ENCODE measurements around the gene MORN2. TPM values are rescaled to one million over a fixed set of nuclear protein-coding genes. Genes with fewer than 3 reads are reported as not detected.

MORN2 gene
- total RNA-seq, 4 donors from 2014 or later = 6.1 to 17.2 (median 10.3) TPM

DNA sequence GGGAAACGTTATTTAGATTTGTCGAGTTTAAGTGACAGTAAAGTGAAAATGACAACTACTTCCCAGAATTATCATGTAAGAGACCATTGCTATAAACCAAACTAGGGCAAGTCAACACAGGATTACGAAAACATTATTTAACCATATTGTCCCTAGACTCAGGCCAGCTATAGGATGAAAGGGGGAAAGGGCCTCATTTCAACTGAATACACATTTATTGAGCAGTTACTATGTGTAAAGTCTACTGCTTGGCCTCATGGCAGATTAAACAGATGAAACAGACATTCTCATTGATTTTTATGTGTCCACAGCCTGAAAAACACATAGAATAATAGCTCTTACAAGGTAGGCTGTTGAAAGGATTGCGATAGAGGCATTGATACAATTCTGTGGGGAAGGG lies 46.6 kb downstream of the MORN2 start:
- TF ChIP-seq POLR2A (IDR thresholded peaks at IDR 0.05) = no peak
- TF ChIP-seq EP300 (IDR thresholded peaks at IDR 0.05) = no peak
- TF ChIP-seq, protein P1, sequence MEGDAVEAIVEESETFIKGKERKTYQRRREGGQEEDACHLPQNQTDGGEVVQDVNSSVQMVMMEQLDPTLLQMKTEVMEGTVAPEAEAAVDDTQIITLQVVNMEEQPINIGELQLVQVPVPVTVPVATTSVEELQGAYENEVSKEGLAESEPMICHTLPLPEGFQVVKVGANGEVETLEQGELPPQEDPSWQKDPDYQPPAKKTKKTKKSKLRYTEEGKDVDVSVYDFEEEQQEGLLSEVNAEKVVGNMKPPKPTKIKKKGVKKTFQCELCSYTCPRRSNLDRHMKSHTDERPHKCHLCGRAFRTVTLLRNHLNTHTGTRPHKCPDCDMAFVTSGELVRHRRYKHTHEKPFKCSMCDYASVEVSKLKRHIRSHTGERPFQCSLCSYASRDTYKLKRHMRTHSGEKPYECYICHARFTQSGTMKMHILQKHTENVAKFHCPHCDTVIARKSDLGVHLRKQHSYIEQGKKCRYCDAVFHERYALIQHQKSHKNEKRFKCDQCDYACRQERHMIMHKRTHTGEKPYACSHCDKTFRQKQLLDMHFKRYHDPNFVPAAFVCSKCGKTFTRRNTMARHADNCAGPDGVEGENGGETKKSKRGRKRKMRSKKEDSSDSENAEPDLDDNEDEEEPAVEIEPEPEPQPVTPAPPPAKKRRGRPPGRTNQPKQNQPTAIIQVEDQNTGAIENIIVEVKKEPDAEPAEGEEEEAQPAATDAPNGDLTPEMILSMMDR (IDR thresholded peaks at IDR 0.05) = no peak
- Histone ChIP-seq H3K4me1 (no peaks in the 10 kb centered on the region), H3K36me3 (peaks cover 0 to 15% (median 0%) of the 10 kb centered on the region in 3 donors), H3K27ac (no peak overlapping the region), H3K9me3 (no peaks in the 10 kb centered on the region), H3K4me3 (no peak overlapping the region), H3K27me3 (no peaks in the 10 kb centered on the region)
- WGBS, 2 donors = 91 to 95% methylated on average over 4 of the region's 4 CpGs
- DNase-seq (ENCODE audit: low spot score in 2 of 2) = no peak

DNA sequence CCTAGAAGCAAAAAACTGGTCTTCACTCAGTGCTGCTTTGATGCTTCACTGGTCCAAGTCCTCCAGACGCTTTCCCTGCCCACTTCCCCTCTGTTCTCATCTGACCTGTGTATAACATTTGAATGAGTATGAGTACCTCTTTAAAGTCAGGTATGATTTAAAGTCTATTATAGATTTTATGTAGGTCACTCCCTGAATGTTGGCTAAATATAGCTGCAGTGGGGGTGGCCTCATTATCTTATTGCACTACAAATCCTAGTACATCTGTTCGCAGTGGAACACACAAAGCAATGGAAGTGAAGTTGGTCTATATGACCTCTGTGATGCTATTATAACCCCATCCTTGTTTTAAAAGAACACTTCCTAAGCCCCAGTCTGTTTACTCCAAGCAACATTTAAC lies 47.1 kb downstream of the MORN2 start:
- TF ChIP-seq POLR2A (IDR thresholded peaks at IDR 0.05) (no peak), EP300 (IDR thresholded peaks at IDR 0.05) (no peak)
- TF ChIP-seq, protein P1 (IDR thresholded peaks at IDR 0.05) = no peak
- peaks cover 0 to 15% (median 0%) of the 10 kb centered on the region in 3 donors for H3K36me3 ChIP-seq
- no peak overlapping the region for H3K4me3 ChIP-seq
- no peak overlapping the region for H3K27ac ChIP-seq
- H3K27me3 ChIP-seq = no peaks in the 10 kb centered on the region
- no peaks in the 10 kb centered on the region for H3K4me1 ChIP-seq
- no peak for DNase-seq (ENCODE audit: low spot score in 2 of 2)
- H3K9me3 ChIP-seq = no peaks in the 10 kb centered on the region
- WGBS, 2 donors = 84 to 85% methylated on average over 2 of the region's 2 CpGs

DNA sequence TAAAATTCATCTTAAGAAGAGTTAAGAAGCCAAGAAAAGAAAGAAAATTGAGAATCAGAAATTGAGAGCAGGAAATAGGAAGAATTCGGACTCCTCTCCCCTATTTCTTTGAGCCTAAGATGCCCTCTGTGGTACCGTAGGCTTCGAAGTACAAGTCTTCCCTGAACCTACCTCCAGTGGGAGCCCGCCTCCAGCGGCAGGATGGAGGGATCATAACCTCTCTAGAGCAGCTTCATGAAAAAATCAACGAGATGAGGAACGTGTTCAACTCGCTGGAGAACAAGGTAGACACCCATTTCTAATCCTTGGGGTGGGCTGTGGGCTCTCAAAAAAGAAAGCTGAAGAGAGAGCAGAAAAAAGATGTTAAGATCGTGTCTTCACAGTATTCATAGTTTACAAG lies 50.2 kb downstream of the MORN2 start:
- DNase-seq (ENCODE audit: low spot score in 2 of 2) = no peak
- H3K4me1 ChIP-seq = no peaks in the 10 kb centered on the region
- 64 to 71% methylated on average over 9 of the region's 9 CpGs for WGBS, 2 donors
- peaks cover 0 to 4% (median 0%) of the 10 kb centered on the region in 3 donors for H3K36me3 ChIP-seq
- no peaks in the 10 kb centered on the region for H3K9me3 ChIP-seq
- no peaks in the 10 kb centered on the region for H3K27me3 ChIP-seq
- H3K27ac ChIP-seq = no peak overlapping the region
- TF ChIP-seq, protein P1 (IDR thresholded peaks at IDR 0.05) = no peak
- TF ChIP-seq POLR2A (IDR thresholded peaks at IDR 0.05) = no peak
- TF ChIP-seq EP300 (IDR thresholded peaks at IDR 0.05) = no peak
- H3K4me3 ChIP-seq = no peak overlapping the region

DNA sequence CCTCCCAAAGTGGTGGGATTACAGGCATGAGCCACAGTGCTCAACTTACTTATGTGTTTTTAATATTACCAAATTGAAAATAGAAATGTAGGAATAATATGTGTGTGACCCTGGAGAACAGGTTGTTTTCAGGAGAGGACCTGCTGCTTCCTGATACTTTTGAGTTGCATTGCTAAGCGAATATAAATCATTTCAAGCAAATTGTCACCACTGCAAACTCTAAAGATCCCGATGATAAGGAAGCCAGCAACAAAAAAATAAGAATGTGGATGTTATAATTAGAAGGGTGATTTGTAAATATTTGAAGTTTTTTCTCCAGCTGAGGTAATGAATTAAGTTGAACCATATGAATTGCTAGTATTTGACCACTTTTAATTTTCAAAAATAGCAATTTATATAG lies 54.8 kb downstream of the MORN2 start:
- WGBS, 2 donors = 85 to 88% methylated on average over 2 of the region's 2 CpGs
- no peaks in the 10 kb centered on the region for H3K36me3 ChIP-seq

More for the DNA sequence above, 54.8 kb downstream of the MORN2 start:
- DNase-seq (ENCODE audit: low spot score in 2 of 2) = no peak
- Histone ChIP-seq H3K27me3 (no peaks in the 10 kb centered on the region), H3K4me1 (no peaks in the 10 kb centered on the region), H3K4me3 (no peak overlapping the region), H3K27ac (no peak overlapping the region), H3K9me3 (no peaks in the 10 kb centered on the region)
- TF ChIP-seq EP300 (IDR thresholded peaks at IDR 0.05) = no peak
- TF ChIP-seq, protein P1 (IDR thresholded peaks at IDR 0.05) = no peak
- TF ChIP-seq POLR2A (IDR thresholded peaks at IDR 0.05) = no peak

Small RNA genes lying within 50 kb of the gene (small RNA-seq; reads per million reads assigned to genes)
- gene RNU6-851P = not detected

Other genes starting within 250 kb of the MORN2 start
- 10 to 100 TPM; 20.7 to 57.9 (median 34.2) TPM for gene GALM, start 209.9 kb upstream of the MORN2 start, total RNA-seq
- gene SRSF7, start 124.6 kb upstream of the MORN2 start, total RNA-seq = 10 to 100 TPM; 62.6 to 85.5 (median 80.9) TPM
- gene GEMIN6, start 97.8 kb upstream of the MORN2 start, total RNA-seq = 1 to 10 TPM; 1.4 to 9.8 (median 4.4) TPM
- 10 to 100 TPM; 11.1 to 22.0 (median 13.4) TPM for gene DHX57, start within 50 bp of the MORN2 start, total RNA-seq
- 1 to 10 TPM; 2.5 to 9.3 (median 4.1) TPM for gene ARHGEF33, start 13.9 kb downstream of the MORN2 start, total RNA-seq
- gene SOS1, start 245.1 kb downstream of the MORN2 start, total RNA-seq = 10 to 100 TPM; 18.6 to 27.3 (median 23.4) TPM